ENCODE results near the gene PLCB1.
"Not testable (repeated sequence)": the region's sequence is repeated elsewhere in the genome, so short reads cannot be mapped to it uniquely, and the experiment has no call there.

The PLCB1 gene

DNA sequence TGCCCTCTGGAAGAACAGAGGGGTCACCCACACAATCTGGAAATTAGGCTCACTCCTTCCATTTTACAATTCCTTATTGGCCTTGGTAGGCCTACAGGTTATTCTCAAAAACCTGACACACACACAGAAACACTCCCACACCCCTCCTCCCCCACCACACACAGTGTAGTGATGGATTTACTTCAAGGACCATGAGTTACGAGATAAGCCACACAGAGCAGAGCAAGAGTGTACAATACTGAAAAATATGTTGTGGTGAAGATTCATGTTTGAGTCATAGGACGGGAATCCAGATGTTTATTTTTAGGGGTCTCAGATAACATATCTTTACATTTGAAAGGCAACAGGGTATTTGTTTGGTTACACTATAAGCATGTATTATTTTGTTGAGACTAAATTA is 291.9 kb downstream of the PLCB1 start:
- intact Hi-C loops (cut with micrococcal nuclease) = no loop called here
- no peak overlapping the region for H3K27ac Mint-ChIP-seq
- peaks cover 40% of the 10 kb centered on the region for H3K4me1 Mint-ChIP-seq (ENCODE audit: low read depth)
- H3K9me3 Mint-ChIP-seq = no peaks in the 10 kb centered on the region
- no peaks in the 10 kb centered on the region for H3K27me3 Mint-ChIP-seq
- no peak overlapping the region for H3K4me3 Mint-ChIP-seq
- no peaks in the 10 kb centered on the region for H3K36me3 Mint-ChIP-seq (ENCODE audit: low read depth)

DNA sequence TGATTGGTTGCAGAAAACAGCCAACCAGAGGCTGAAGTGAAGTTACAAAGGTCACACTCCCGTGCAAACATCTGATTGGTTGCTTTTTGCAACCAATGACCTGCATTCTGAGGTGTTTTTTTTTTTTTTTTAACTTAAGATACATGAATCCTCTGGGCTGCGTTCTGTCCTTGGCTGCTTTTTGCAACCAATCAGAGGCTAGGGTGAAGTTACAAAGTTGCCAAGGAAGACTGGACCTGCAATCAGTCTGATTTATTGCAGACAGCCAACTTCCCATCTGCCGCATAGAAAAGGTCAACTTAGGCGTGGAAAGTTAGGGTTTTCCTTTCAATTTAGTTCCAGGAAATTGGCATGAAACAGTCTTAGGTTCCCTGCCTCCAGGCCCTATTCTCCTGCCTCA is 292.9 kb downstream of the PLCB1 start:
- no peaks in the 10 kb centered on the region for H3K36me3 Mint-ChIP-seq (ENCODE audit: low read depth)
- no peaks in the 10 kb centered on the region for H3K27me3 Mint-ChIP-seq
- intact Hi-C loops (cut with micrococcal nuclease) = no loop called here
- no peak overlapping the region for H3K27ac Mint-ChIP-seq
- no peaks in the 10 kb centered on the region for H3K9me3 Mint-ChIP-seq
- H3K4me3 Mint-ChIP-seq = no peak overlapping the region
- peaks cover 45% of the 10 kb centered on the region for H3K4me1 Mint-ChIP-seq (ENCODE audit: low read depth)

- Mint-ChIP-seq H3K27ac (no peak overlapping the region), H3K27me3 (no peaks in the 10 kb centered on the region), H3K9me3 (no peaks in the 10 kb centered on the region), H3K4me1 (ENCODE audit: low read depth) (peaks cover 50% of the 10 kb centered on the region), H3K4me3 (no peak overlapping the region), H3K36me3 (ENCODE audit: low read depth) (no peaks in the 10 kb centered on the region)
- intact Hi-C loops (cut with micrococcal nuclease) = no loop called here
Measured at GRCh38 chr20:8425802-8426201, 293.7 kb downstream of the PLCB1 start.

GRCh38 chr20:8427419-8428040 is 295.5 kb downstream of the PLCB1 start:
- intact Hi-C loops (cut with micrococcal nuclease) = no loop called here
- Mint-ChIP-seq H3K4me1 (ENCODE audit: low read depth) (peaks cover 58% of the 10 kb centered on the region), H3K27me3 (no peaks in the 10 kb centered on the region), H3K9me3 (no peaks in the 10 kb centered on the region), H3K27ac (peak overlapping the region; percentile 7), H3K4me3 (no peak overlapping the region), H3K36me3 (ENCODE audit: low read depth) (no peaks in the 10 kb centered on the region)

GRCh38 chr20:8428988-8429387 is 296.9 kb downstream of the PLCB1 start:
- intact Hi-C loops (cut with micrococcal nuclease) = no loop called here
- H3K4me3 Mint-ChIP-seq = no peak overlapping the region
- H3K36me3 Mint-ChIP-seq (ENCODE audit: low read depth) = no peaks in the 10 kb centered on the region
- no peaks in the 10 kb centered on the region for H3K9me3 Mint-ChIP-seq
- peak overlapping the region; percentile 66 for H3K27ac Mint-ChIP-seq
- peaks cover 61% of the 10 kb centered on the region for H3K4me1 Mint-ChIP-seq (ENCODE audit: low read depth)
- H3K27me3 Mint-ChIP-seq = no peaks in the 10 kb centered on the region

DNA sequence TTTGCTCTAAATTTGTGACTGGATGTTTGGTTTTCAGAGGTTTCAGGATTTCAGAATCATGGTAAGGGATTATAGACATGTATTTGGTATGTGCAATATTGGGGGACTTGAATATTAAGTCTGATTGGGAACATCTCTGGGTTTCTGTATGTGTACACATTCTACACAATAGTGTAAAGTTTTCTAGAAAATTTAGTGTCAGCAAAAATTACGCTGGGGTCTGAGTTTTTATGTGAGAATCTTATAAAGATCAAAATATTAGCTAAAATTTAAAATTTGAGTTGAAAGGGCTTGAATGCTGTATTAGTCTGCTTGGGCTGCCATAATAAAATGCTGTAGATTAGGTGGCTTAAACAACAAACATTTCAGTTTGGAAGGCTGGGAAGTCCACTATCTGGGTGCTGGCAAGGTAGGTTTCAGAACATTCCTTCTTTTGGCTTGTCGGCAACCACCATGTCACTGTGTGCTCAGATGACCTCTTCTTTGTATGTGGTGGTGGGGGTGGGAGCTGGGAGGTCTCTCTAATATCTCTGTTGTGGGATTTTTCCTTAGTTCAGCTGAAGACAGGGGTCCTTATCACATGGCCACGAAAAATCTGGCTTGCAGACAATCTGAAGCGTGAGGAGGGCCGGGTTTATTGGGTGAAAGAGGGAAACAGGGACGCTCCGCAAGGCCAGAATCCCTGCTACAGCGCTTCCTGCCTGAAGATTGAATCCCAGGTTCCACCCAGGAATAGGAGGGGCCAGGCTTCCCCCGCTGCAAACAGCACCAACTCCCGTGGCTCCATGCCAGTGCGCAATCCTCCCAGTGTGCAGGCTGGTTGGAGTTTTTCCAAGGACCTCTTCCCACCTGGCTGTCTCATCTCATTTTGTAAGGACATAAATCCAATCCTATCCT is 299.7 kb downstream of the PLCB1 start:
- H3K4me3 Mint-ChIP-seq = no peak overlapping the region

GRCh38 chr20:8432435-8433148 is 300.5 kb downstream of the PLCB1 start:
- Mint-ChIP-seq H3K4me1 (ENCODE audit: low read depth) (peaks cover 40% of the 10 kb centered on the region), H3K27me3 (no peaks in the 10 kb centered on the region), H3K9me3 (no peaks in the 10 kb centered on the region), H3K4me3 (no peak overlapping the region), H3K36me3 (ENCODE audit: low read depth) (no peaks in the 10 kb centered on the region), H3K27ac (no peak overlapping the region)
- intact Hi-C loops (cut with micrococcal nuclease) = no loop called here

More for the DNA sequence above, 299.7 kb downstream of the PLCB1 start:
- Mint-ChIP-seq H3K4me1 (ENCODE audit: low read depth) (peaks cover 47% of the 10 kb centered on the region), H3K27ac (no peak overlapping the region), H3K9me3 (no peaks in the 10 kb centered on the region), H3K27me3 (no peaks in the 10 kb centered on the region), H3K36me3 (ENCODE audit: low read depth) (no peaks in the 10 kb centered on the region)
- intact Hi-C loops (cut with micrococcal nuclease) = no loop called here

DNA sequence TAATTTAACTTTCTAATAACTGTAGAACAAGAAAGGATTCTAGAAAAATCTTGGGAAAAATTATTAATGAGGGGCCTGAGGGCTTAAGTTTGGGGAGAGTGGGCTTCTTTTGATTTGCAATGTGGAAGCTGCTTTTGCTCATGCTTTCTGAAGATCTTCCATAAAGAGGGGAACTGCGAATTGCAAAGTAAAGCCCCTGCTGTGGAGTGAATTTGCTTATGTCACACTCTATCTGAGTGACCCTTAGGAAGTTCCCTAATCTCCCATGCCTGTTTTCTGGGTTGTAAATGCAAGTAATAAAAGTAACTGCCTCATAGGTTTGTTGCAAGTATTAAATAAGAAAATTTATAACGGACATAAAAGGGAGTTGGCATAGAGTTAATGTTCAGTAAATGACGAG is 301.2 kb downstream of the PLCB1 start:
- peaks cover 35% of the 10 kb centered on the region for H3K4me1 Mint-ChIP-seq (ENCODE audit: low read depth)
- H3K27ac Mint-ChIP-seq = no peak overlapping the region
- no peaks in the 10 kb centered on the region for H3K27me3 Mint-ChIP-seq
- no peaks in the 10 kb centered on the region for H3K9me3 Mint-ChIP-seq
- H3K36me3 Mint-ChIP-seq (ENCODE audit: low read depth) = no peaks in the 10 kb centered on the region
- intact Hi-C loops (cut with micrococcal nuclease) = no loop called here
- no peak overlapping the region for H3K4me3 Mint-ChIP-seq

GRCh38 chr20:8434326-8434876 is 302.3 kb downstream of the PLCB1 start:
- Mint-ChIP-seq H3K4me1 (ENCODE audit: low read depth) (peaks cover 27% of the 10 kb centered on the region), H3K4me3 (no peak overlapping the region), H3K27ac (no peak overlapping the region), H3K27me3 (no peaks in the 10 kb centered on the region), H3K36me3 (ENCODE audit: low read depth) (no peaks in the 10 kb centered on the region), H3K9me3 (no peaks in the 10 kb centered on the region)
- intact Hi-C loops (cut with micrococcal nuclease) = no loop called here

- no peak overlapping the region for H3K27ac Mint-ChIP-seq
- H3K27me3 Mint-ChIP-seq = no peaks in the 10 kb centered on the region
- H3K9me3 Mint-ChIP-seq = no peaks in the 10 kb centered on the region
- no peak overlapping the region for H3K4me3 Mint-ChIP-seq
- peaks cover 19% of the 10 kb centered on the region for H3K4me1 Mint-ChIP-seq (ENCODE audit: low read depth)
- no peaks in the 10 kb centered on the region for H3K36me3 Mint-ChIP-seq (ENCODE audit: low read depth)
- intact Hi-C loops (cut with micrococcal nuclease) = no loop called here
Measured at GRCh38 chr20:8435285-8436035, 303.4 kb downstream of the PLCB1 start.

- H3K36me3 Mint-ChIP-seq (ENCODE audit: low read depth); H3K9me3 Mint-ChIP-seq; H3K27me3 Mint-ChIP-seq; H3K27ac Mint-ChIP-seq; intact Hi-C loops (cut with micrococcal nuclease); H3K4me3 Mint-ChIP-seq: not testable (repeated sequence)
- peaks cover 16% of the 10 kb centered on the region for H3K4me1 Mint-ChIP-seq (ENCODE audit: low read depth)
Measured at GRCh38 chr20:8436938-8437337, 304.9 kb downstream of the PLCB1 start.

GRCh38 chr20:8438748-8439147 is 306.7 kb downstream of the PLCB1 start:
- no peak overlapping the region for H3K27ac Mint-ChIP-seq
- no peak overlapping the region for H3K4me3 Mint-ChIP-seq
- H3K4me1 Mint-ChIP-seq (ENCODE audit: low read depth) = peaks cover 5% of the 10 kb centered on the region
- no peaks in the 10 kb centered on the region for H3K9me3 Mint-ChIP-seq
- H3K27me3 Mint-ChIP-seq = no peaks in the 10 kb centered on the region
- intact Hi-C loops (cut with micrococcal nuclease) = no loop called here
- H3K36me3 Mint-ChIP-seq (ENCODE audit: low read depth) = no peaks in the 10 kb centered on the region

GRCh38 chr20:8443464-8444072 is 311.5 kb downstream of the PLCB1 start:
- no peak overlapping the region for H3K27ac Mint-ChIP-seq
- H3K4me3 Mint-ChIP-seq = no peak overlapping the region
- no peaks in the 10 kb centered on the region for H3K9me3 Mint-ChIP-seq
- H3K27me3 Mint-ChIP-seq = no peaks in the 10 kb centered on the region
- no peaks in the 10 kb centered on the region for H3K4me1 Mint-ChIP-seq (ENCODE audit: low read depth)
- no peaks in the 10 kb centered on the region for H3K36me3 Mint-ChIP-seq (ENCODE audit: low read depth)
- intact Hi-C loops (cut with micrococcal nuclease) = no loop called here

Data from dendritic cell treated with granulocyte-macrophage colony-stimulating factor and Interleukin-4, amounts not matched to agents 40 ng/mL and 50 ng/mL, for 4 days (primary cell).